ENCODE results near the gene SSBP2.

DNA sequence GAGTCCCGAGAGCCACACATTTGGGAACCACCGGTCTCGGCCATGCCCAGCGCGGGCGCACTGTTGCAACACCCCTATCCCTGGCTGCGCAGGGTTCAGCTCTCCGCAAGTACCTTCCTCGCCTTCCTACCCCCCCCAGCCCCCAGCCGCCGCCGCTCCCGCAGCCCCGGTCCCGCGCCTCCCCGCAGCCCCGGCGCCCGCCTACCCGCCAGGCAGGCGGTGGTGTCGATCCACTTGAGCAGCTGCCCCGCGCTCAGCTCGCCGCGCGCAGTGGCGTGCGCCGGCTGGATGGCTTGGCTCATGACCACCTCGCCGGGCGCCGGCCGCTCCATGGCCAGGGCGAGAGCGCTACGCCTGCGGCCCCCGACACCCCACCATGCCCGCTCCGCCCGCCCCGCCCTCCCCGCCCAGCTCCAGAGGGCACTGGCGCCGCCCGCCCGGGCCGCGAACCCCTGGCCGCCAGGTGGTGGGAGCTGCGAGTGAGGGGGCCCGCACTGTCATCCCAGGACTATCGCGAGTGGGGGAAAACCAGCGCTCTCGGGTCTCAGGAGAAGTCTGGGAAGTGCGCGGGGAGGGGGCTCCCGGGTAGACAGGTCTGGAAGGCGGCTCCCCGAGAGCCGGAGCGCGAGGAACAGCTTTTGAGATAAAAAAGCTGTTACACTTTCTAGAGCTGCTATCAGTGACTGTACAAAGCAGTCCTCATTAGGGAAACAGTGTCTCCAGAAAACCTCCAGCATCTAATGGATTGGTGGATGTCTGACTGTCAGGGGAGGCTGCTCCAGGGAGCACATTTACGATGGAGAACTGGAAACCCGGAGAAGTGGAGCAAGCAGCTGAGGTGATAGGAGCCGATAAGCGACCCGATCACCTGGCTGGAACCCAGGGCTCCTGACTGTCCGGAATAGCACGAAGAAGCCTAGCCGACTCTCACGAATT, 356.8 kb downstream of the SSBP2 start, which contains the start of gene ACOT12:
- TF ChIP-seq, protein P1, sequence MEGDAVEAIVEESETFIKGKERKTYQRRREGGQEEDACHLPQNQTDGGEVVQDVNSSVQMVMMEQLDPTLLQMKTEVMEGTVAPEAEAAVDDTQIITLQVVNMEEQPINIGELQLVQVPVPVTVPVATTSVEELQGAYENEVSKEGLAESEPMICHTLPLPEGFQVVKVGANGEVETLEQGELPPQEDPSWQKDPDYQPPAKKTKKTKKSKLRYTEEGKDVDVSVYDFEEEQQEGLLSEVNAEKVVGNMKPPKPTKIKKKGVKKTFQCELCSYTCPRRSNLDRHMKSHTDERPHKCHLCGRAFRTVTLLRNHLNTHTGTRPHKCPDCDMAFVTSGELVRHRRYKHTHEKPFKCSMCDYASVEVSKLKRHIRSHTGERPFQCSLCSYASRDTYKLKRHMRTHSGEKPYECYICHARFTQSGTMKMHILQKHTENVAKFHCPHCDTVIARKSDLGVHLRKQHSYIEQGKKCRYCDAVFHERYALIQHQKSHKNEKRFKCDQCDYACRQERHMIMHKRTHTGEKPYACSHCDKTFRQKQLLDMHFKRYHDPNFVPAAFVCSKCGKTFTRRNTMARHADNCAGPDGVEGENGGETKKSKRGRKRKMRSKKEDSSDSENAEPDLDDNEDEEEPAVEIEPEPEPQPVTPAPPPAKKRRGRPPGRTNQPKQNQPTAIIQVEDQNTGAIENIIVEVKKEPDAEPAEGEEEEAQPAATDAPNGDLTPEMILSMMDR (IDR thresholded peaks at IDR 0.05): no peak
- no peak for TF ChIP-seq POLR2A (IDR thresholded peaks at IDR 0.05)

Measured in Peyer's patch (tissue), 4 donors.